ENCODE results near the gene EP400. TPM values are rescaled to one million over a fixed set of nuclear protein-coding genes. Genes with fewer than 3 reads are reported as not detected.

The EP400 gene
- polyA plus RNA-seq, 1 donor (not counting 4 experiments of a cell fraction or from before 2014, with no cell fraction given), result 4.1 TPM

DNA sequence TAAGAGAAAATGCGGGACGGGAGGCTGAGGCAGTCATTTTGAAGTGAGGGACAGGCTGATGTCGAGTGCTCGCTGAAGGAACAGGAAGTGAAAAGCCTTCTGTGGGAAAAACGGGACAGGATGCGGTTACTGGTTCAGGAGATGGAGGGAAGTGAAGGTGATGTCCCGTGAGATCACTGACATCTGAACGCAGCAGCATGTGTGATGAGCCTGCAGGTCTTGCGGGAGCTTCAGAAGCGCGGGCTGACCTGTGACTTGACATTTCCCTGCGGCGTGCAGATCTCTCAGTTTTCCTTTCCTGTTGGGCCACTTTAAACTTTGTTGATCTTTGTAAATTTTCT lies 116.6 kb downstream of the EP400 start:
- Histone ChIP-seq H3K9me3 (ENCODE audit: control insufficient read depth, low read depth, low read length) (no peaks in the 10 kb centered on the region), H3K4me2 (ENCODE audit: control insufficient read depth, extremely low read depth, insufficient read depth, low read depth, low read length) (no peak overlapping the region), H3K4me1 (ENCODE audit: control insufficient read depth, extremely low read depth, insufficient read depth, low read length) (no peaks in the 10 kb centered on the region), H4K20me1 (ENCODE audit: control insufficient read depth, extremely low read depth, insufficient read depth, low read length) (peaks cover 4% of the 10 kb centered on the region), H3K27me3 (ENCODE audit: control insufficient read depth, extremely low read depth, insufficient read depth, low read length) (no peaks in the 10 kb centered on the region), H3K79me2 (ENCODE audit: control insufficient read depth, insufficient read depth, low read length) (no peaks in the 10 kb centered on the region), H2AFZ (ENCODE audit: control insufficient read depth, low read length) (no peak overlapping the region), H3K4me3 (ENCODE audit: control insufficient read depth in 2 of 3, extremely low read depth in 1 of 3, insufficient read depth in 2 of 3, low read depth in 1 of 3, low read length in 3 of 3) (no peak overlapping the region), H3K9ac (ENCODE audit: control insufficient read depth, extremely low read depth, insufficient read depth, low read length) (no peak overlapping the region), H3K27ac (ENCODE audit: control insufficient read depth, insufficient read depth, low read length) (no peak overlapping the region), H3K9me1 (ENCODE audit: control insufficient read depth, extremely low read depth, insufficient read depth, low read length) (no peaks in the 10 kb centered on the region), H3K36me3 (ENCODE audit: control insufficient read depth in 2 of 2, extremely low read depth in 1 of 2, insufficient read depth in 2 of 2, low read length in 2 of 2) (peaks cover 25 to 43% of the 10 kb centered on the region in 2 experiments)
- no peak for DNase-seq (ENCODE audit: low read depth, low spot score)
- TF ChIP-seq, protein P1, sequence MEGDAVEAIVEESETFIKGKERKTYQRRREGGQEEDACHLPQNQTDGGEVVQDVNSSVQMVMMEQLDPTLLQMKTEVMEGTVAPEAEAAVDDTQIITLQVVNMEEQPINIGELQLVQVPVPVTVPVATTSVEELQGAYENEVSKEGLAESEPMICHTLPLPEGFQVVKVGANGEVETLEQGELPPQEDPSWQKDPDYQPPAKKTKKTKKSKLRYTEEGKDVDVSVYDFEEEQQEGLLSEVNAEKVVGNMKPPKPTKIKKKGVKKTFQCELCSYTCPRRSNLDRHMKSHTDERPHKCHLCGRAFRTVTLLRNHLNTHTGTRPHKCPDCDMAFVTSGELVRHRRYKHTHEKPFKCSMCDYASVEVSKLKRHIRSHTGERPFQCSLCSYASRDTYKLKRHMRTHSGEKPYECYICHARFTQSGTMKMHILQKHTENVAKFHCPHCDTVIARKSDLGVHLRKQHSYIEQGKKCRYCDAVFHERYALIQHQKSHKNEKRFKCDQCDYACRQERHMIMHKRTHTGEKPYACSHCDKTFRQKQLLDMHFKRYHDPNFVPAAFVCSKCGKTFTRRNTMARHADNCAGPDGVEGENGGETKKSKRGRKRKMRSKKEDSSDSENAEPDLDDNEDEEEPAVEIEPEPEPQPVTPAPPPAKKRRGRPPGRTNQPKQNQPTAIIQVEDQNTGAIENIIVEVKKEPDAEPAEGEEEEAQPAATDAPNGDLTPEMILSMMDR (optimal IDR thresholded peaks at IDR 0.05 in 1 of 3, IDR thresholded peaks at IDR 0.05 in 1 of 3, conservative IDR thresholded peaks at IDR 0.05 in 1 of 3; ENCODE audit: extremely low read depth in 1 of 3, insufficient read depth in 2 of 3, low read length in 3 of 3), result no peak
- TF ChIP-seq EZH2 (IDR thresholded peaks at IDR 0.05; ENCODE audit: low read length), result no peak
- dilution Hi-C loops (cut with MboI; ENCODE audit: extremely low pct_ligation_motif_present, low sequenced_read_pairs), result no loop called here
- no peak for FAIRE-seq

DNA sequence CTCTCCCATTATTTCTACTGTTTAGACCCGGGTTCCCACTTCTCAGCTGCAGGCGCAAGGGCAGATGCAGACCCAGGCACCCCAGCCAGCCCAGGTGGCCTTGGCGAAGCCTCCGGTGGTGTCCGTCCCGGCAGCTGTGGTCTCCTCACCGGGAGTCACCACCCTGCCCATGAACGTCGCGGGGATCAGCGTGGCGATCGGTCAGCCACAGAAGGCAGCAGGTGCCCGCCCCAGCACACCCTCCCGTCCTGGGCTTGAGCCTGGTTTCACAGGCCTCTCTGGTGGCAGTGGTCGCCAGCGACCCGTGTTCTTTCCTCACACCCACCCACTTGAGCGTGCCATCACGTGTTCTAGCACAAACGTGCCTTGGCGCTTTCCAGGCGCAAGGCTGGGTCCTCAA lies 117.0 kb downstream of the EP400 start:
- peaks cover 22 to 39% of the 10 kb centered on the region in 2 experiments for H3K36me3 ChIP-seq (ENCODE audit: control insufficient read depth in 2 of 2, extremely low read depth in 1 of 2, insufficient read depth in 2 of 2, low read length in 2 of 2)
- H4K20me1 ChIP-seq (ENCODE audit: control insufficient read depth, extremely low read depth, insufficient read depth, low read length), result peaks cover 4% of the 10 kb centered on the region
- H3K9ac ChIP-seq (ENCODE audit: control insufficient read depth, extremely low read depth, insufficient read depth, low read length), result no peak overlapping the region
- no peak overlapping the region for H3K4me2 ChIP-seq (ENCODE audit: control insufficient read depth, extremely low read depth, insufficient read depth, low read depth, low read length)
- H3K9me1 ChIP-seq (ENCODE audit: control insufficient read depth, extremely low read depth, insufficient read depth, low read length), result no peaks in the 10 kb centered on the region
- TF ChIP-seq, protein P1 (optimal IDR thresholded peaks at IDR 0.05 in 1 of 3, IDR thresholded peaks at IDR 0.05 in 1 of 3, conservative IDR thresholded peaks at IDR 0.05 in 1 of 3; ENCODE audit: extremely low read depth in 1 of 3, insufficient read depth in 2 of 3, low read length in 3 of 3), result no peak
- TF ChIP-seq EZH2 (IDR thresholded peaks at IDR 0.05; ENCODE audit: low read length), result no peak
- H3K27ac ChIP-seq (ENCODE audit: control insufficient read depth, insufficient read depth, low read length), result no peak overlapping the region
- no peaks in the 10 kb centered on the region for H3K9me3 ChIP-seq (ENCODE audit: control insufficient read depth, low read depth, low read length)
- H3K79me2 ChIP-seq (ENCODE audit: control insufficient read depth, insufficient read depth, low read length), result no peaks in the 10 kb centered on the region
- dilution Hi-C loops (cut with MboI; ENCODE audit: extremely low pct_ligation_motif_present, low sequenced_read_pairs), result no loop called here
- H2AFZ ChIP-seq (ENCODE audit: control insufficient read depth, low read length), result no peak overlapping the region
- no peaks in the 10 kb centered on the region for H3K27me3 ChIP-seq (ENCODE audit: control insufficient read depth, extremely low read depth, insufficient read depth, low read length)
- no peak overlapping the region for H3K4me3 ChIP-seq (ENCODE audit: control insufficient read depth in 2 of 3, extremely low read depth in 1 of 3, insufficient read depth in 2 of 3, low read depth in 1 of 3, low read length in 3 of 3)
- no peaks in the 10 kb centered on the region for H3K4me1 ChIP-seq (ENCODE audit: control insufficient read depth, extremely low read depth, insufficient read depth, low read length)
- no peak for FAIRE-seq
- DNase-seq (ENCODE audit: low read depth, low spot score), result no peak
